ENCODE measurements around the gene MYBPC2. TPM values are rescaled to one million over a fixed set of nuclear protein-coding genes. Genes with fewer than 3 reads are reported as not detected.

MYBPC2 gene
- total and polyA plus RNA-seq, 12 donors, result 0.01 to 0.35 (median 0.13) TPM; not detected in 9

DNA sequence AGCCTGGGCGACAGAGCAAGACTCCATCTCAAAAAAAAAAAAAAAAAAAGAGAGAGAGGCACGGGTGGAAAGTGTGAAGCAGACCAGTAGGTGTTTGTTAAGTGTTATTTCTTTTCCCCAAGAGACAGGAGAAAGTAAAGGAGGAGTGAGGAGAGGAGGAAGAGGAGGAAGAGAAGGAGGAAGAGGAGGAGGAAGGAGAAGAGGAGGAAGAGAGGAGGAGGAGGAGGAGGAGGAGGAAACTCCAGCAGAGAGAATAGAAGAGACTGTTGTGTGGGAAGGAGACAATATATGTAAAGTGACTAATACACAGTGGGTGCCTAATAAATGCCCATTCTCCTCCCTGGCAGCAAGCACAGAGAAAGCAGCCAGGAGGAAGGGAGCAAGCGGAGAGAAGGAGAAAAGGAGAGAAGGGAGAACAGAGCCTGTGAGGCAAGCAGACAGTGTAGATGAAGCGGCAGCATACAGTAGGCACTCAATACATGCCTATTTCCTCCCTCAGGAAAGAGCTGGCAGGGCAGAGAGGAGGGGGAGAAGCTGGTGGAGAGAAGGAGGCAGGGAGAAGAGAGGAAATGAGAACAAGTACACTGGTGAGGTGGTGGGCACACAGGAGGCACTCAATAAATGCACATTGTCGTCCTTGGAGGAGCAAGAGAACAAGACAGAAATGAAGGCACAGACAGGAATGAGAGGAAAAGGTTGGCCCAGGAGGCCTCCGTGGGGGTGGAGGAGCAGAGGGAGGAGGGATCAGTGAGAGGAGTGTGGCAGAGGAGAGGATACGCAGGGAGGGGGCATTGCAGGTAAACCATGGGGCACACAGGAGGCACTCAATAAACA, 61.7 kb downstream of the MYBPC2 start:
- 38 to 47% methylated on average over 7 of the region's 7 CpGs for WGBS, 2 donors
- TF ChIP-seq, protein P1, sequence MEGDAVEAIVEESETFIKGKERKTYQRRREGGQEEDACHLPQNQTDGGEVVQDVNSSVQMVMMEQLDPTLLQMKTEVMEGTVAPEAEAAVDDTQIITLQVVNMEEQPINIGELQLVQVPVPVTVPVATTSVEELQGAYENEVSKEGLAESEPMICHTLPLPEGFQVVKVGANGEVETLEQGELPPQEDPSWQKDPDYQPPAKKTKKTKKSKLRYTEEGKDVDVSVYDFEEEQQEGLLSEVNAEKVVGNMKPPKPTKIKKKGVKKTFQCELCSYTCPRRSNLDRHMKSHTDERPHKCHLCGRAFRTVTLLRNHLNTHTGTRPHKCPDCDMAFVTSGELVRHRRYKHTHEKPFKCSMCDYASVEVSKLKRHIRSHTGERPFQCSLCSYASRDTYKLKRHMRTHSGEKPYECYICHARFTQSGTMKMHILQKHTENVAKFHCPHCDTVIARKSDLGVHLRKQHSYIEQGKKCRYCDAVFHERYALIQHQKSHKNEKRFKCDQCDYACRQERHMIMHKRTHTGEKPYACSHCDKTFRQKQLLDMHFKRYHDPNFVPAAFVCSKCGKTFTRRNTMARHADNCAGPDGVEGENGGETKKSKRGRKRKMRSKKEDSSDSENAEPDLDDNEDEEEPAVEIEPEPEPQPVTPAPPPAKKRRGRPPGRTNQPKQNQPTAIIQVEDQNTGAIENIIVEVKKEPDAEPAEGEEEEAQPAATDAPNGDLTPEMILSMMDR (IDR thresholded peaks at IDR 0.05), result no peak
- DNase-seq (no peak), ATAC-seq (peak in 2 of 8 donors; percentile 2 to 3)
- Histone ChIP-seq H3K9me3 (peaks cover 0 to 9% (median 0%) of the 10 kb centered on the region in 11 donors), H3K27ac (no peak overlapping the region), H3K36me3 (peaks cover 0 to 6% (median 0%) of the 10 kb centered on the region in 9 donors), H3K4me1 (peaks cover 0 to 15% (median 0%) of the 10 kb centered on the region in 9 donors), H3K4me3 (no peak overlapping the region), H3K27me3 (no peaks in the 10 kb centered on the region)
- intact Hi-C loops (cut with DNase I), result no loop called here

DNA sequence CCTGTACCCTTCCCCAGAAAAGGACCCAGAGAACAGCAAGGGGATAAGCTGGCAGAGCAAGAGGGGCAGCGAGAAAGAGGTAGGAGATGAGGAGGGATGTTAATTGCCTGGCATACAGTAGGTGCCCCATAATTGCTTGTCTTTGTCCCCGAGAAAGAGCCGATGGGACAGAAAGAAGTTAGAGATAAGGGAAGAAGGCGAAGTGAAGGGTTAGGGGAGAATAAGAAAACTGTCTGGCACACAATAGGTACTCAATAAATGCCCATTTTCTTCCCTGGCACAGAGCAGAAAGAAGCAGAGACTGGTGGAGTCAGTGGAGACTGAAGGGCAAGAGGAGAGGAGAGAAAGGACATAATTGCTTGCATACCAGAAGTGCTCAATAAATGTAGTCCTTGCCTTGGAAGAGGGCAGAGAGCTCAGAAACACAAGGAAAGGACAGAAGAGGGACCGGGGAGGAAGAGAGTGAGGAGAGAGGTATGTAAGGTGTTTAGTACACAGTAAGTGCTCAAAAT, 62.4 kb downstream of the MYBPC2 start:
- H3K4me3 ChIP-seq, result no peak overlapping the region
- no peak overlapping the region for H3K27ac ChIP-seq
- peaks cover 0 to 15% (median 0%) of the 10 kb centered on the region in 9 donors for H3K4me1 ChIP-seq
- intact Hi-C loops (cut with DNase I), result no loop called here
- ATAC-seq, result peak in 1 of 8 donors; percentile 0
- H3K27me3 ChIP-seq, result no peaks in the 10 kb centered on the region
- peaks cover 0 to 6% (median 0%) of the 10 kb centered on the region in 9 donors for H3K36me3 ChIP-seq
- no peak for DNase-seq
- whole genome bisulfite sequencing, 2 donors, result 52 to 57% methylated on average over 5 of the region's 5 CpGs
- H3K9me3 ChIP-seq, result peaks cover 0 to 9% (median 0%) of the 10 kb centered on the region in 11 donors
- TF ChIP-seq, protein P1 (IDR thresholded peaks at IDR 0.05), result no peak

DNA sequence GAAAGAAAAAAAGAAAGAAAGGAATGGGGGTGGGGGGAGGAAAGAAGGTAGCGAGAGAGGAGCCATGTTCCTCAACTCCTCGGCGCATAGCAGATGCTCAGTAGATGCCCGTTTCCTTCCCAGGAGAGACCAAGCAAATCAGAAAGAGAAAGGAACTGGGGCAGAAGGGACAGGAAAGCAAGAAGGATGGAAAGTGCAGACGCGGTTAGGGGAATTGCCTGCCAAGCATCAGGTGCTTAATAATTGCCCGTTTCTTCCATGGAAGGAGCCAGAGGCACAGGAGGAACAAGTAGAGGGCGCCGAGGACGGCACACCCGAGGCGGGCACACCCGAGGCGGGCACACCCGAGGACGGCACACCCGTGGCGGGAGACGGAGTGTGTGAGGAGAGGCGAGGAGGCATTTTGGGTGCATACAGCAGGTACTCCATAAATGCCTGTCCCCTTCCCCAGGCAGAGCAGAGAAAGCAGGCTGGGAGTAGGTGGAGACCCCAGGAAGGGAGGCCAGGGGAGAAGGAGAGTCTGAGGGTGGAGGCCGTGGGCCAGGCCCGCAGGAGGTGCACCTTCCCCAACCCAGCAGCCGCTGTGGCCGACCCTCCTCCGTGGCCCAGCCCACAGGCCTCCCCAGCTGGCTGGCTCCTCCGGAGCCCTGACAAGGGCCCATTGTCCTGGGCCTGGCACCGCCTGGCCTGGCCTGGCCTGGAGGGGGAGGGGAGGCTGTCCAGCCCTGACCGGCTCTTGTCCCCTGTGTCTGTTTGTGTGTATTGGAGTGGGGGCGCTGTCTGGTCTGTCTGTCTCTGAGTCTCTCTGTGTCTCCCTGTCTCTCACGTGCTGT, 63.7 kb downstream of the MYBPC2 start:
- ATAC-seq (peak; percentile 44 to 60 (median 54)), DNase-seq (peak; percentile 70 to 75)
- peaks cover 0 to 10% (median 0%) of the 10 kb centered on the region in 9 donors for H3K4me1 ChIP-seq
- WGBS, 2 donors, result 31 to 48% methylated on average over 30 of the region's 30 CpGs
- no peaks in the 10 kb centered on the region for H3K36me3 ChIP-seq
- peak overlapping the region in 2 of 10 donors; percentile 23 to 55 for H3K4me3 ChIP-seq
- TF ChIP-seq, protein P1 (IDR thresholded peaks at IDR 0.05), result peak in 1 of 9 donors; percentile 16
- H3K27ac ChIP-seq, result peak overlapping the region in 4 of 10 donors; percentile 52 to 70 (median 56)
- intact Hi-C loops (cut with DNase I), result no loop called here
- H3K9me3 ChIP-seq, result no peaks in the 10 kb centered on the region
- no peaks in the 10 kb centered on the region for H3K27me3 ChIP-seq

DNA sequence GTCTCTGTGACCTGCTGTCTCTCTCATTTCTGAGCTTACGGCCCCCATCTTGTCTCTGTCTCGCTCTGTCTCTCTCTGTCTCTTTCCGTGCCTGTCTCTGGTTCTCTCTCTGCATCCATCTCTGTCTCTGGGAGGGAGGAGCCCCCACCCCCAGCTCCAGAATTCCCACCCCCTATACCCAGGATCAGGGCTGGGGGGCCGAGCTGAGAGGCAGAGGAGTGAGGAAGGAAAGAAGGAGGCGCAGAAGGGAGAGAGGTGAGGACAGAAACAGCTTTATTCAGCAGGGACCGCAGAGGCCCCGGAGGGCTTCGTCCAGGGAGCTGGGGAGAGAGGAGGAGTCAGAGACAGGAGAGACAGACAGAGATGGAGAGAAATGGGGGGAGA, 64.3 kb downstream of the MYBPC2 start:
- Histone ChIP-seq H3K9me3 (no peaks in the 10 kb centered on the region), H3K27me3 (no peaks in the 10 kb centered on the region), H3K4me1 (peaks cover 0 to 4% (median 0%) of the 10 kb centered on the region in 9 donors), H3K36me3 (no peaks in the 10 kb centered on the region), H3K4me3 (peak overlapping the region in 2 of 10 donors; percentile 23 to 55), H3K27ac (peak overlapping the region in 4 of 10 donors; percentile 26 to 70 (median 56))
- DNase-seq, result no peak
- peak in 2 of 8 donors; percentile 0 for ATAC-seq
- 33 to 48% methylated on average over 8 of the region's 8 CpGs for WGBS, 2 donors
- intact Hi-C loops (cut with DNase I), result no loop called here
- TF ChIP-seq, protein P1 (IDR thresholded peaks at IDR 0.05), result no peak
